IMR-90 (cell line): ENCODE data around the gene TMEM208. TPM values are rescaled to one million over a fixed set of nuclear protein-coding genes. Genes with fewer than 3 reads are reported as not detected.
A peak's percentile ranks its signal among the peaks of the same experiment; 100 is the strongest.

ENCODE experiments used
- ATAC-seq: fragments of 200-7000 bp; cut with Tn5 transposase; 2 replicates; pipeline ENCODE4 v1.9.1; 2020; ENCODE audit warnings: low read depth, mild to moderate bottlenecking, moderate library complexity
- BruUV-seq: library from RNA; stranded (reverse); fragments of 400-500 nt; replicated peaks from 2 replicates; lab custom pipeline; 2021; lab: Mats Ljungman, UMichigan
- CTCF ChIA-PET: fragments of 300-600 bp; formaldehyde crosslinking; extraction: SDS; loops from one replicate; lab custom pipeline; 2021; ENCODE audit warnings: antibody characterized with exemption; lab: Yijun Ruan, JAX
- POLR2A ChIA-PET: fragments of 300-600 bp; sonication (Branson Sonifier 250); formaldehyde crosslinking; loops from one replicate; lab custom pipeline; 2022; ENCODE audit warnings: antibody characterized with exemption; ENCODE audit not compliant: unreplicated experiment; lab: Charles Lee
- DNase-seq: peaks from one replicate; pipeline ENCODE4 v3.0.0; 2013
- H2AFZ ChIP-seq: replicated peaks from 2 replicates; pipeline ENCODE3; 2013; ENCODE audit warnings: low read length, mild to moderate bottlenecking; ENCODE audit not compliant: poor library complexity
- H2AK5ac ChIP-seq: 2 replicates; pipeline ENCODE4 v1.6.1; 2013; ENCODE audit warnings: low read depth, low read length, inconsistent platforms
- H2AK9ac ChIP-seq: replicated peaks from 2 replicates; pipeline ENCODE3; 2013; ENCODE audit warnings: mild to moderate bottlenecking, low read depth, low read length, moderate library complexity; ENCODE audit not compliant: poor library complexity
- H2BK120ac ChIP-seq: 2 replicates; pipeline ENCODE4 v1.6.1; 2013; ENCODE audit warnings: low read depth, low read length, inconsistent platforms
- H2BK15ac ChIP-seq: 3 replicates; pipeline ENCODE4 v1.6.1; 2013; ENCODE audit warnings: low read depth, low read length, inconsistent platforms
- H2BK20ac ChIP-seq: 2 replicates; pipeline ENCODE4 v1.6.1; 2013; ENCODE audit warnings: low read depth, mild to moderate bottlenecking, inconsistent platforms, low read length, moderate library complexity
- H2BK5ac ChIP-seq: 2 replicates; pipeline ENCODE4 v1.6.1; 2013; ENCODE audit warnings: mild to moderate bottlenecking, low read depth, low read length, inconsistent platforms; ENCODE audit not compliant: poor library complexity, severe bottlenecking
- H3K14ac ChIP-seq: replicated peaks from 2 replicates; pipeline ENCODE4 v1.6.1; 2013; ENCODE audit warnings: low read depth, low read length, inconsistent platforms
- H3K18ac ChIP-seq: 2 replicates; pipeline ENCODE4 v1.6.1; 2013; ENCODE audit warnings: low read depth, low read length, control low read depth
- H3K23ac ChIP-seq: 2 replicates; pipeline ENCODE4 v1.6.1; 2013; ENCODE audit warnings: low read depth, low read length, inconsistent platforms
- H3K27ac ChIP-seq: 2 replicates; pipeline ENCODE4 v1.5.1; 2013; ENCODE audit warnings: mild to moderate bottlenecking, control low read depth, low read length; ENCODE audit not compliant: insufficient read depth
- H3K27me3 ChIP-seq: 2 replicates; pipeline ENCODE4 v1.6.1; 2013; ENCODE audit warnings: low read length; ENCODE audit not compliant: control insufficient read depth, insufficient read depth
- H3K36me3 ChIP-seq: 2 replicates; pipeline ENCODE4 v1.6.1; 2013; ENCODE audit warnings: low read length, mixed read lengths; ENCODE audit not compliant: control insufficient read depth, insufficient read depth
- H3K4ac ChIP-seq: 2 replicates; pipeline ENCODE4 v1.6.1; 2013; ENCODE audit warnings: low read depth, low read length, inconsistent platforms
- H3K4me1 ChIP-seq: 2 replicates; pipeline ENCODE4 v1.6.1; 2013; ENCODE audit warnings: low read length, mixed read lengths; ENCODE audit not compliant: control insufficient read depth, insufficient read depth
- H3K4me2 ChIP-seq: 2 replicates; pipeline ENCODE4 v1.6.1; 2013; ENCODE audit warnings: low read depth, mild to moderate bottlenecking, control low read depth, low read length, moderate library complexity
- H3K4me3 ChIP-seq: 2 replicates; pipeline ENCODE4 v1.5.1; 2013; ENCODE audit warnings: low read depth, mild to moderate bottlenecking, control low read depth, low read length, moderate library complexity; ENCODE audit not compliant: insufficient read depth
- H3K56ac ChIP-seq: 2 replicates; pipeline ENCODE4 v1.6.1; 2013; ENCODE audit warnings: low read length, inconsistent platforms; ENCODE audit not compliant: insufficient read depth; ENCODE audit errors: extremely low read depth
- H3K79me1 ChIP-seq, 2 experiments: 2 replicates each; pipeline ENCODE4 v1.6.1; 2013; ENCODE audit warnings: low read length in 2 of 2, inconsistent platforms in 1 of 2, low read depth in 1 of 2
- H3K9ac ChIP-seq: 2 replicates; pipeline ENCODE4 v1.6.1; 2013; ENCODE audit warnings: low read depth, low read length, control low read depth
- H3K9me1 ChIP-seq: 2 replicates; pipeline ENCODE4 v1.6.1; 2013; ENCODE audit warnings: low read length, inconsistent platforms; ENCODE audit not compliant: insufficient read depth
- H3K9me3 ChIP-seq: 2 replicates; pipeline ENCODE4 v1.6.1; 2013; ENCODE audit warnings: low read length; ENCODE audit not compliant: control insufficient read depth, insufficient read depth
- H4K20me1 ChIP-seq: 2 replicates; pipeline ENCODE4 v1.6.1; 2013; ENCODE audit warnings: low read length, inconsistent platforms; ENCODE audit not compliant: insufficient read depth
- H4K5ac ChIP-seq: 2 replicates; pipeline ENCODE4 v1.6.1; 2013; ENCODE audit warnings: mild to moderate bottlenecking, low read depth, low read length, control low read depth
- H4K8ac ChIP-seq, 2 experiments: 2 replicates each; pipeline ENCODE4 v1.6.1; 2013; ENCODE audit warnings: low read depth in 2 of 2, low read length in 2 of 2, control low read depth in 1 of 2, inconsistent platforms in 1 of 2
- H4K91ac ChIP-seq: 2 replicates; pipeline ENCODE4 v1.6.1; 2013; ENCODE audit warnings: low read depth, low read length, inconsistent platforms; ENCODE audit not compliant: insufficient read depth
- CHD1 ChIP-seq: IDR thresholded peaks from 2 replicates; pipeline ENCODE4 v1.6.1; 2012; ENCODE audit warnings: low read depth, low read length, improper control_type of control experiment
- MXI1 ChIP-seq: IDR thresholded peaks from 2 replicates; pipeline ENCODE4 v1.6.1; 2012; ENCODE audit warnings: low read depth, mild to moderate bottlenecking, low read length, moderate library complexity, borderline replicate concordance
- SMC3 ChIP-seq: fragments of 150-350 bp; IDR thresholded peaks from 2 replicates; pipeline ENCODE4 v1.6.1; 2016; ENCODE audit warnings: low read depth, mild to moderate bottlenecking, antibody characterized with exemption, low read length, moderate library complexity
- WGBS, 2 experiments: methylation state at CpG; one replicate each; pipeline versions ENCODE4 v1.1.5 to v1.1.7; 2013; ENCODE audit warnings: missing lambda C conversion rate in 2 of 2; ENCODE audit not compliant: insufficient read length in 1 of 2; ENCODE audit errors: extremely low coverage in 2 of 2; 5-methylcytosine and 5-hydroxymethylcytosine counted together
- dilution Hi-C: fragments of 300-500 bp; cut with HindIII; formaldehyde crosslinking; loops from one replicate; pipeline ENCODE4 v1.14.3; 2018; ENCODE audit warnings: low sequenced_read_pairs; ENCODE audit not compliant: unreplicated experiment
- in situ Hi-C: fragments of 300-500 bp; cut with MboI; formaldehyde crosslinking; loops from 3 replicates; pipeline ENCODE4 v1.14.3; 2019; ENCODE audit warnings: low sequenced_read_pairs, inconsistent platforms, mixed read lengths
- intact Hi-C: fragments of 100-400 bp; cut with micrococcal nuclease; formaldehyde crosslinking; loops from 2 replicates; pipeline ENCODE4 v1.10.0; 2022
- polyA plus RNA-seq, 3 experiments: library from polyadenylated mRNA; depleted of rRNA; stranded (reverse); fragments of >200 nt; gene quantifications; 2 replicates each; pipeline ENCODE4 v1.2.3, GENCODE V29; 2012; ENCODE audit warnings: low replicate concordance in 1 of 3
- total RNA-seq: library from RNA; depleted of rRNA; stranded (reverse); fragments of >200 nt; gene quantifications from 2 replicates; pipeline ENCODE4 v1.2.3, GENCODE V29; 2012

Gene TMEM208
- total and polyA plus RNA-seq, 2 of the 4 experiments (the other 2 are of a cell fraction), result 65.6 to 66.5 TPM

GRCh38 chr16:67177743-67178699, 48.9 kb upstream of the TMEM208 start:
- Histone ChIP-seq H2BK20ac (no peak overlapping the region), H2AK5ac (no peak overlapping the region), H4K20me1 (peaks cover 34% of the 10 kb centered on the region), H3K9me1 (peaks cover 13% of the 10 kb centered on the region), H3K27ac (no peak overlapping the region), H4K8ac (no peak overlapping the region), H3K27me3 (no peaks in the 10 kb centered on the region), H4K5ac (no peak overlapping the region), H3K36me3 (peaks cover 11% of the 10 kb centered on the region; the same call in 1 of the 2 replicates), H3K9me3 (no peaks in the 10 kb centered on the region), H2AK9ac (no peak overlapping the region), H3K79me1 (peaks cover 23 to 54% of the 10 kb centered on the region in 2 experiments), H3K4me2 (peak overlapping the region; percentile 90), H3K14ac (no peak overlapping the region), H2BK5ac (no peak overlapping the region), H2BK120ac (no peak overlapping the region), H2BK15ac (no peak overlapping the region), H3K23ac (no peak overlapping the region), H3K4ac (no peak overlapping the region), H3K56ac (no peak overlapping the region), H3K4me1 (peaks cover 22% of the 10 kb centered on the region), H2AFZ (peak overlapping the region; percentile 84), H4K91ac (no peak overlapping the region), H3K4me3 (peak overlapping the region; percentile 23; the same call in 1 of the 2 replicates), H3K9ac (no peak overlapping the region), H3K18ac (no peak overlapping the region)
- in situ Hi-C loops (no loop called here), dilution Hi-C loops (no loop called here), intact Hi-C loops (no loop called here)
- 8% methylated on average over 36 of the region's 73 CpGs; no CpG with 5 or more reads in 1 of the 2 experiments for WGBS, 2 experiments
- BruUV-seq, result no TSS peak
- ATAC-seq (peak; percentile 18), DNase-seq (peak; percentile 40)
- TF ChIP-seq CHD1 (no peak), SMC3 (no peak), MXI1 (0 out of 2 replicates have a peak, but pooled peaks have one; percentile 27)
- POLR2A ChIA-PET, result no interaction called here
- CTCF ChIA-PET, result no interaction called here
